ENCODE data around the gene EIF4G2.
"Not testable (repeated sequence)": the region's sequence is repeated elsewhere in the genome, so short reads cannot be mapped to it uniquely, and the experiment has no call there.

EIF4G2 gene

GRCh38 chr11:10846660-10847059, 37.9 kb upstream of the EIF4G2 start:
- no peak overlapping the region for H3K4me3 ChIP-seq
- no peak for TF ChIP-seq CTCF (IDR thresholded peaks at IDR 0.05)
- DNase-seq (ENCODE audit: low spot score) = no peak
- H3K27ac ChIP-seq = no peak overlapping the region

GRCh38 chr11:10845589-10845988, 36.9 kb upstream of the EIF4G2 start:
- no peak overlapping the region for H3K27ac ChIP-seq
- H3K4me3 ChIP-seq = no peak overlapping the region
- no peak for TF ChIP-seq CTCF (IDR thresholded peaks at IDR 0.05)
- DNase-seq (ENCODE audit: low spot score) = no peak

- Histone ChIP-seq H3K27ac (no peak overlapping the region), H3K4me3 (no peak overlapping the region)
- DNase-seq (ENCODE audit: low spot score) = no peak
- no peak for TF ChIP-seq CTCF (IDR thresholded peaks at IDR 0.05)
These were observed 36.1 kb upstream of the EIF4G2 start for GRCh38 chr11:10844796-10845195.

- no peak for DNase-seq (ENCODE audit: low spot score)
- Histone ChIP-seq H3K27ac (no peak overlapping the region), H3K4me3 (no peak overlapping the region)
- no peak for TF ChIP-seq CTCF (IDR thresholded peaks at IDR 0.05)
These were observed 35.6 kb upstream of the EIF4G2 start for GRCh38 chr11:10844356-10844755.

GRCh38 chr11:10838881-10839280, 30.2 kb upstream of the EIF4G2 start:
- DNase-seq (ENCODE audit: low spot score) = no peak
- TF ChIP-seq CTCF (IDR thresholded peaks at IDR 0.05) = no peak
- Histone ChIP-seq H3K4me3 (no peak overlapping the region), H3K27ac (no peak overlapping the region)

- DNase-seq (ENCODE audit: low spot score) = no peak
- Histone ChIP-seq H3K4me3 (no peak overlapping the region), H3K27ac (no peak overlapping the region)
- no peak for TF ChIP-seq CTCF (IDR thresholded peaks at IDR 0.05)
These were observed 29.4 kb upstream of the EIF4G2 start for GRCh38 chr11:10838083-10838482.

GRCh38 chr11:10836884-10837283, 28.2 kb upstream of the EIF4G2 start:
- DNase-seq (ENCODE audit: low spot score); H3K27ac ChIP-seq; H3K4me3 ChIP-seq: not testable (repeated sequence)

- DNase-seq (ENCODE audit: low spot score) = no peak
- H3K4me3 ChIP-seq = no peak overlapping the region
- no peak overlapping the region for H3K27ac ChIP-seq
- TF ChIP-seq CTCF (IDR thresholded peaks at IDR 0.05) = no peak
These were observed 20.4 kb upstream of the EIF4G2 start for GRCh38 chr11:10829139-10829538.
